ENCODE data around the gene OR6J1.
"Not testable (repeated sequence)": the region's sequence is repeated elsewhere in the genome, so short reads cannot be mapped to it uniquely, and the experiment has no call there.

OR6J1 gene

GRCh38 chr14:22601456-22601855, 42.7 kb downstream of the OR6J1 start:
- DNase-seq: no peak

- DNase-seq: no peak
These were observed 44.1 kb downstream of the OR6J1 start for GRCh38 chr14:22600027-22600426.

GRCh38 chr14:22599349-22599748, 44.8 kb downstream of the OR6J1 start:
- no peak for DNase-seq

- DNase-seq: peak; percentile 6
These were observed 45.3 kb downstream of the OR6J1 start for GRCh38 chr14:22598896-22599244.

GRCh38 chr14:22598099-22598895, 45.9 kb downstream of the OR6J1 start, which contains the start of gene ABHD4:
Gene ABHD4 (plus strand): TSS chr14:22598300. CDS start chr14:22598307, 7 bp downstream.
- DNase-seq: peak; percentile 45

- no peak for DNase-seq
These were observed 46.4 kb downstream of the OR6J1 start for GRCh38 chr14:22597771-22598098.

- no peak for DNase-seq
These were observed 46.9 kb downstream of the OR6J1 start for GRCh38 chr14:22597265-22597664.

GRCh38 chr14:22596354-22596879, 47.7 kb downstream of the OR6J1 start:
- DNase-seq: no peak

- DNase-seq: no peak
These were observed 49.9 kb downstream of the OR6J1 start for GRCh38 chr14:22594156-22594716.

GRCh38 chr14:22593601-22594000, 50.6 kb downstream of the OR6J1 start:
- no peak for DNase-seq

GRCh38 chr14:22593189-22593588, 51.0 kb downstream of the OR6J1 start:
- no peak for DNase-seq

- DNase-seq: peak; percentile 99
These were observed 54.9 kb downstream of the OR6J1 start, which contains the start of gene DAD1 for GRCh38 chr14:22589096-22589839. Gene DAD1 (minus strand): TSS chr14:22589224. CDS start chr14:22589157, 67 bp downstream.

- DNase-seq: no peak
These were observed 55.5 kb downstream of the OR6J1 start for GRCh38 chr14:22588526-22589095.

GRCh38 chr14:22587677-22588422, 56.3 kb downstream of the OR6J1 start:
- not testable (repeated sequence) for DNase-seq

- DNase-seq: no peak
These were observed 56.9 kb downstream of the OR6J1 start for GRCh38 chr14:22587247-22587646.

- DNase-seq: no peak
These were observed 60.2 kb downstream of the OR6J1 start for GRCh38 chr14:22583994-22584393.

All from effector CD4-positive, alpha-beta T cell (primary cell).